Measurements from ENCODE around the gene ZC3H13.
"Not testable (repeated sequence)": the region's sequence is repeated elsewhere in the genome, so short reads cannot be mapped to it uniquely, and the experiment has no call there.

ZC3H13 gene

GRCh38 chr13:46010148-46010547 lies 42.4 kb downstream of the ZC3H13 start:
- no peak for DNase-seq (ENCODE audit: low read depth)

GRCh38 chr13:46008631-46009030 lies 43.9 kb downstream of the ZC3H13 start:
- DNase-seq (ENCODE audit: low read depth), result no peak

- DNase-seq (ENCODE audit: low read depth), result no peak
Observed at GRCh38 chr13:46006688-46007452, 45.7 kb downstream of the ZC3H13 start.

GRCh38 chr13:46004491-46004890 lies 48.1 kb downstream of the ZC3H13 start:
- no peak for DNase-seq (ENCODE audit: low read depth)

- DNase-seq (ENCODE audit: low read depth), result no peak
Observed at GRCh38 chr13:45996631-45997030, 55.9 kb downstream of the ZC3H13 start.

GRCh38 chr13:45995245-45995644 lies 57.3 kb downstream of the ZC3H13 start:
- no peak for DNase-seq (ENCODE audit: low read depth)

GRCh38 chr13:45994752-45995151 lies 57.8 kb downstream of the ZC3H13 start:
- DNase-seq (ENCODE audit: low read depth), result no peak

GRCh38 chr13:45989607-45990006 lies 62.9 kb downstream of the ZC3H13 start:
- no peak for DNase-seq (ENCODE audit: low read depth)

GRCh38 chr13:45981127-45981526 lies 71.4 kb downstream of the ZC3H13 start:
- not testable (repeated sequence) for DNase-seq (ENCODE audit: low read depth)

- DNase-seq (ENCODE audit: low read depth), result no peak
Observed at GRCh38 chr13:45975337-45975736, 77.2 kb downstream of the ZC3H13 start.

- no peak for DNase-seq (ENCODE audit: low read depth)
Observed at GRCh38 chr13:45974500-45974899, 78.0 kb downstream of the ZC3H13 start.

- DNase-seq (ENCODE audit: low read depth), result no peak
Observed at GRCh38 chr13:45967589-45967988, 85.0 kb downstream of the ZC3H13 start.

- DNase-seq (ENCODE audit: low read depth), result no peak
Observed at GRCh38 chr13:45966715-45967114, 85.8 kb downstream of the ZC3H13 start.

- no peak for DNase-seq (ENCODE audit: low read depth)
Observed at GRCh38 chr13:45961468-45961867, 91.1 kb downstream of the ZC3H13 start.

- no peak for DNase-seq (ENCODE audit: low read depth)
Observed at GRCh38 chr13:45954836-45955800, 97.4 kb downstream of the ZC3H13 start.

- no peak for DNase-seq (ENCODE audit: low read depth)
Observed at GRCh38 chr13:45953082-45953481, 99.5 kb downstream of the ZC3H13 start.

GRCh38 chr13:45951724-45952123 lies 100.8 kb downstream of the ZC3H13 start:
- no peak for DNase-seq (ENCODE audit: low read depth)

GRCh38 chr13:45951166-45951565 lies 101.4 kb downstream of the ZC3H13 start:
- no peak for DNase-seq (ENCODE audit: low read depth)

- DNase-seq (ENCODE audit: low read depth), result no peak
Observed at GRCh38 chr13:45950386-45951000, 102.1 kb downstream of the ZC3H13 start.

GRCh38 chr13:45949161-45949560 lies 103.4 kb downstream of the ZC3H13 start:
- DNase-seq (ENCODE audit: low read depth), result no peak

GRCh38 chr13:45943965-45944364 lies 108.6 kb downstream of the ZC3H13 start:
- DNase-seq (ENCODE audit: low read depth), result no peak

GRCh38 chr13:45943120-45943519 lies 109.4 kb downstream of the ZC3H13 start:
- no peak for DNase-seq (ENCODE audit: low read depth)

GRCh38 chr13:45941261-45941660 lies 111.3 kb downstream of the ZC3H13 start:
- no peak for DNase-seq (ENCODE audit: low read depth)
